ENCODE data around the gene CCND3.

- TF ChIP-seq POLR2A (IDR thresholded peaks at IDR 0.05) (no peak), CTCF (IDR thresholded peaks at IDR 0.05 in 4 of 5, conservative IDR thresholded peaks at IDR 0.05 in 1 of 5) (no peak)
Measured at GRCh38 chr6:41921712-41921998, 20.0 kb downstream of the CCND3 start.
